RWPE1 (cell line): ENCODE measurements around the gene TMEM203.

Source experiments
- CTCF ChIA-PET: fragments of 350-600 bp; sonication (Branson Sonifier 250); formaldehyde crosslinking; extraction: SDS; loops from one replicate; lab custom pipeline; 2021; lab: Yijun Ruan, JAX
- POLR2A ChIA-PET: fragments of 400-600 bp; formaldehyde crosslinking; extraction: SDS; loops from one replicate; lab custom pipeline; 2020; ENCODE audit warnings: antibody characterized with exemption; ENCODE audit not compliant: low non-redundant PET; lab: Yijun Ruan, JAX
- DNase-seq: peaks from one replicate; pipeline ENCODE4 v3.0.0; 2012; ENCODE audit warnings: low spot score
- H3K27ac ChIP-seq: fragments of 450-650 bp; 2 replicates; pipeline ENCODE4 v1.5.1; 2017
- CTCF ChIP-seq: fragments of 450-650 bp; conservative IDR thresholded peaks from 2 replicates; pipeline ENCODE4 v1.5.1; 2017; ENCODE audit warnings: low read depth, mild to moderate bottlenecking

TMEM203 gene

GRCh38 chr9:137189297-137190295, 15.9 kb downstream of the TMEM203 start:
- DNase-seq: no peak
- CTCF ChIA-PET: interaction anchor here (0.6 to 4.5 kb wide), 14 partner anchors 9 to 333 kb away, joined by 3 to 37 read pairs (median 4); partner anchors contain the start of genes CYSRT1 and RNF224
- no peak for TF ChIP-seq CTCF
- peak overlapping the region; percentile 99 for H3K27ac ChIP-seq
- POLR2A ChIA-PET: interaction anchor here (0.6 to 2.5 kb wide), 16 partner anchors 9 to 122 kb away, joined by 3 to 17 read pairs (median 4); partner anchors contain the start of genes CYSRT1, LRRC26, MAN1B1 and NELFB

DNA sequence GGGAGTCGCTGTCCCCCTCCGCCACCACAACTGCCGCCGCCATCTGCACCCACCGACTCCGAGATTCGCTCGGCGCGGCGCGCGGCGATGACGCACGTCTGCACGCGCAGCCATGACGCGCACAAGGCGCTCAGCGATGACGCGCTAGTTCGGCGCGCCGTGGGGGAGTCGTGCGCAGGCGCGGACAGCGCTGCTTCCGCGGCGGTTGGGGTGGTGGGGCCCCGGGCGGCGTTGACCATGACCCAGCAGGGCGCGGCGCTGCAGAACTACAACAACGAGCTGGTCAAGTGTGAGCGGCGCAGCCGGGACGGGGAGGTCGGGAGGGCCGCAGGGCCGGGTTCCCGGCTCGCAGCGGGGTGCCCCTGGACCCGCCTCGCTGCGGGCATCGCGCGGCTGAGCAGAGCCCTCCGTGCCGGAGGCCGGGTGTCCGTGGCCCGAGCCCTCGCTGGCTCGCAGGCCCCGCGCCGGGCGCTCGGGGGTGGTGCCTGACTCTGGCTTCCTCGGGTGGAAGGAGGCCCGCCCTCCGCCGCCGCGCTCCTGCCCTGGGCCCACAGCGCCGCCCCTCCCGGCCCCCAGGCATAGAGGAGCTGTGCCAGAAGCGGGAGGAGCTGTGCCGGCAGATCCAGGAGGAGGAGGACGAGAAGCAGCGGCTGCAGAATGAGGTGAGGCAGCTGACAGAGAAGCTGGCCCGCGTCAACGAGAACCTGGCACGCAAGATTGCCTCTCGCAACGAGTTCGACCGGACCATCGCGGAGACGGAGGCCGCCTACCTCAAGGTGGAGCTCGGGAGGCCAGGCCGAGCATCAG, 16.8 kb downstream of the TMEM203 start, which contains the start of the genes ANAPC2 and SSNA1:
ANAPC2 (minus strand) TSS at position 71 of the 807 bp plus-strand sequence; CDS start at position 43, 28 bp downstream.
SSNA1 (plus strand) TSS at position 187 of the 807 bp plus-strand sequence; CDS start at position 238, 51 bp downstream.
- ChIA-PET CTCF (interaction anchor here (0.6 to 4.5 kb wide), 15 partner anchors 10 to 334 kb away, joined by 3 to 37 read pairs (median 5); partner anchors contain the start of genes CYSRT1 and RNF224), POLR2A (interaction anchor here (0.6 to 2.5 kb wide), 17 partner anchors 10 to 121 kb away, joined by 3 to 17 read pairs (median 4); partner anchors contain the start of genes CYSRT1, LRRC26, MAN1B1 and NELFB)
- peak; percentile 57 for TF ChIP-seq CTCF
- peak within 1 kb of the TSS; percentile 99 for H3K27ac ChIP-seq
- peak; percentile 98 for DNase-seq

GRCh38 chr9:137188086-137188489, 17.4 kb downstream of the TMEM203 start:
- no peak for TF ChIP-seq CTCF
- peak overlapping the region; percentile 99 for H3K27ac ChIP-seq
- ChIA-PET CTCF (interaction anchor here (0.9 to 4.5 kb wide), 5 partner anchors 11 to 60 kb away, joined by 4 to 37 read pairs (median 9); partner anchors contain the start of gene RNF224), POLR2A (interaction anchor here (1.1 to 2.5 kb wide), 7 partner anchors 11 to 54 kb away, joined by 4 to 17 read pairs (median 5); partner anchors contain the start of genes CYSRT1 and RNF224)
- DNase-seq: no peak

- DNase-seq: no peak
- ChIA-PET CTCF (interaction anchor here (0.7 to 4.5 kb wide), 4 partner anchors 11 to 60 kb away, joined by 3 to 37 read pairs (median 6); partner anchors contain the start of gene RNF224), POLR2A (interaction anchor here (1.8 to 2.5 kb wide), 3 partner anchors 19 to 55 kb away, joined by 5 to 16 read pairs (median 6); partner anchors contain the start of gene RNF224)
- no peak for TF ChIP-seq CTCF
- peak overlapping the region; percentile 99 for H3K27ac ChIP-seq
Measured at GRCh38 chr9:137187386-137187785, 18.1 kb downstream of the TMEM203 start.

- no peak for TF ChIP-seq CTCF
- H3K27ac ChIP-seq: peak overlapping the region; percentile 13; the same call in 1 of the 2 replicates
- ChIA-PET POLR2A (no interaction called here), CTCF (interaction anchor here (2.6 kb wide), 1 partner anchor 10 kb away, joined by 9 read pairs; no protein-coding TSS in a partner anchor)
- DNase-seq: no peak
Measured at GRCh38 chr9:137186385-137186784, 19.1 kb downstream of the TMEM203 start.
